ENCODE results near the gene RPS6KA4. TPM values are rescaled to one million over a fixed set of nuclear protein-coding genes. Genes with fewer than 3 reads are reported as not detected.
A peak's percentile ranks its signal among the peaks of the same experiment; 100 is the strongest.

The RPS6KA4 gene
- polyA plus RNA-seq, 1 experiment = 33.8 TPM

- TF ChIP-seq CTCF (IDR thresholded peaks at IDR 0.05; ENCODE audit: insufficient read depth, low read depth, low read length) = no peak
- DNase-seq (ENCODE audit: low read depth) = peak; percentile 74
- Histone ChIP-seq H3K36me3 (ENCODE audit: control insufficient read depth, insufficient read depth, low read length) (no peaks in the 10 kb centered on the region), H3K4me3 (ENCODE audit: low read depth, low read length) (no peak overlapping the region), H3K27me3 (ENCODE audit: control insufficient read depth, insufficient read depth, low read length) (no peaks in the 10 kb centered on the region)
- ChIA-PET POLR2A (no interaction called here), CTCF (interaction anchor here (0.7 to 1.6 kb wide), 5 partner anchors 10 to 83 kb away, joined by 3 to 4 read pairs (median 4); no protein-coding TSS in a partner anchor)
These were observed 23.9 kb upstream of the RPS6KA4 start for GRCh38 chr11:64334764-64335735.

DNA sequence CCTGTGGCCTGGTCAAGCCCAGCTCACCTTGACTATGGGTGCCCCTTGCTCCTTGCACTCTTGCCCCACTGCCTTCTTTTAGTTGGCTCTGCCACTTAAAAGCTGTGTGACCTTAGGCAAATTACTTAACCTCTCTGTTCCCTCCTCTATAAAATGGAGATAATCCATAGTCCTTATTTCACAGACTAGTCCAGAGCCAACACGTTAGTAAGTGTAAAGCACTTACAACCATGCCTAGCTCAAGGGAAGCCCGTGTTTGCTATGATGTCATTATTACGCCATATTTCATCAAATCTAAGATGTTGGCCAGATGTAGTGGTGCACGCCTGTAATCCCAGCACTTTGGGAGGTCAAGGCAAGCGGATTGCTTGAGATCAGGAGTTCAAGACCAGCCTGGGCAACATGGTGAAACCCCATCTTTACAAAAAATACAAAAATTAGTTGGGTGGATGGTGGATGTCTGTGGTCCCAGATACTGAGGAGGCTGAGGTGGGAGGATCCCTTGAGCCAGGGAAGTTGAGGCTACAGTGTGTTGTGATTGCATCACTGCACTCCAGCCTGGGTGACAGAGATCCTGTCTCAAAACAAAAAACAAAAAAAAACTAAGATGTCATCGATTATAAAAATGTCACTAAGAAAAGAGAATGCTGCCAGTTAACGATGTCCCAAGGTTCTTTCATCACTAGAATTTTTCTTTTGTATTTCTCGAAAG, 21.3 kb upstream of the RPS6KA4 start:
- H3K4me3 ChIP-seq (ENCODE audit: low read depth, low read length) = no peak overlapping the region
- no peaks in the 10 kb centered on the region for H3K36me3 ChIP-seq (ENCODE audit: control insufficient read depth, insufficient read depth, low read length)
- DNase-seq (ENCODE audit: low read depth) = no peak
- H3K27me3 ChIP-seq (ENCODE audit: control insufficient read depth, insufficient read depth, low read length) = no peaks in the 10 kb centered on the region
- TF ChIP-seq CTCF (IDR thresholded peaks at IDR 0.05; ENCODE audit: insufficient read depth, low read depth, low read length) = no peak
- POLR2A ChIA-PET = no interaction called here
- CTCF ChIA-PET = interaction anchor here (0.6 kb wide), 2 partner anchors 17 to 688 kb away, joined by 3 read pairs; no protein-coding TSS in a partner anchor

DNA sequence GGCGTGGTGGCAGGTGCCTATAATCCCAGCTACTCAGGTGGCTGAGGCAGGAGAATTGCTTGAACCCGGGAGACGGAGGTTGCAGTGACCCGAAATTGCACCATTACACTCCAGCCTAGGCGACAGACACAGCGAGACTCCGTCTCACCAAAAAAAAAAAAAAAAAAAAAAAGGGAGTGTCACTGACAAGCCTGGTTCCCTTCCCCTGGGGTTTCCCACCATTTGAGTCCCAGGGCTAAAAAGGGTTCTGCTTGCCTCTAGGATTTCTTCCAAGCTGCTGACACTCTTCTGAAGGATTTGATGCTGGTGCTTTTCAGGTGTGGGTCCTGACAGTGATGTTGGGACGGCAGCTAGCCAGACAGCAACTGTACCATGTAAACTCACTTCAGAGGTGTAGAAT, 20.2 kb upstream of the RPS6KA4 start:
- Histone ChIP-seq H3K27me3 (ENCODE audit: control insufficient read depth, insufficient read depth, low read length) (no peaks in the 10 kb centered on the region), H3K4me3 (ENCODE audit: low read depth, low read length) (no peak overlapping the region), H3K36me3 (ENCODE audit: control insufficient read depth, insufficient read depth, low read length) (no peaks in the 10 kb centered on the region)
- ChIA-PET CTCF (no interaction called here), POLR2A (no interaction called here)
- DNase-seq (ENCODE audit: low read depth) = no peak
- TF ChIP-seq CTCF (IDR thresholded peaks at IDR 0.05; ENCODE audit: insufficient read depth, low read depth, low read length) = no peak

- Histone ChIP-seq H3K4me3 (ENCODE audit: low read depth, low read length) (no peak overlapping the region), H3K27me3 (ENCODE audit: control insufficient read depth, insufficient read depth, low read length) (no peaks in the 10 kb centered on the region), H3K36me3 (ENCODE audit: control insufficient read depth, insufficient read depth, low read length) (no peaks in the 10 kb centered on the region)
- no peak for DNase-seq (ENCODE audit: low read depth)
- no peak for TF ChIP-seq CTCF (IDR thresholded peaks at IDR 0.05; ENCODE audit: insufficient read depth, low read depth, low read length)
- POLR2A ChIA-PET = no interaction called here
- CTCF ChIA-PET = no interaction called here
These were observed 19.7 kb upstream of the RPS6KA4 start for GRCh38 chr11:64339286-64339685.

GRCh38 chr11:64339754-64340408, 19.1 kb upstream of the RPS6KA4 start, which contains the start of gene CCDC88B:
Gene CCDC88B (plus strand): TSS chr11:64340204. CDS start chr11:64340267, 63 bp downstream.
- TF ChIP-seq CTCF (IDR thresholded peaks at IDR 0.05; ENCODE audit: insufficient read depth, low read depth, low read length) = no peak
- Histone ChIP-seq H3K27me3 (ENCODE audit: control insufficient read depth, insufficient read depth, low read length) (no peaks in the 10 kb centered on the region), H3K4me3 (ENCODE audit: low read depth, low read length) (no peak within 1 kb of the TSS), H3K36me3 (ENCODE audit: control insufficient read depth, insufficient read depth, low read length) (no peaks in the 10 kb centered on the region)
- ChIA-PET CTCF (interaction anchor here (1.3 to 3.5 kb wide), 2 partner anchors 8 to 39 kb away, joined by 3 to 28 read pairs; no protein-coding TSS in a partner anchor), POLR2A (no interaction called here)
- DNase-seq (ENCODE audit: low read depth) = no peak
